Adipose tissue (tissue), 3 donors: Measurements from ENCODE around the gene CITED1. TPM values are rescaled to one million over a fixed set of nuclear protein-coding genes. Genes with fewer than 3 reads are reported as not detected.

Experiments
- H3K27ac ChIP-seq: one replicate; pipeline ENCODE4 v1.5.1; 2013; ENCODE audit warnings: low read depth, low read length
- WGBS, 3 donors: extraction: QIAGEN DNeasy Blood & Tissue Kit; methylation state at CpG; one replicate each; pipeline ENCODE4 v1.1.7; 2013; 5-methylcytosine and 5-hydroxymethylcytosine counted together
- polyA plus RNA-seq, 3 donors: library from polyadenylated mRNA; stranded (reverse); fragments of 200-250 nt; gene quantifications; one replicate each; pipeline ENCODE4 v1.2.3, GENCODE V29; 2013
- donor health status: healthy with polysubstance abuse.
- donor health status: Bipolar disorder and iron deficiency.
- donor health status: healthy.

The CITED1 gene
- polyA plus RNA-seq, 3 donors = 1.4 to 7.8 (median 5.6) TPM

DNA sequence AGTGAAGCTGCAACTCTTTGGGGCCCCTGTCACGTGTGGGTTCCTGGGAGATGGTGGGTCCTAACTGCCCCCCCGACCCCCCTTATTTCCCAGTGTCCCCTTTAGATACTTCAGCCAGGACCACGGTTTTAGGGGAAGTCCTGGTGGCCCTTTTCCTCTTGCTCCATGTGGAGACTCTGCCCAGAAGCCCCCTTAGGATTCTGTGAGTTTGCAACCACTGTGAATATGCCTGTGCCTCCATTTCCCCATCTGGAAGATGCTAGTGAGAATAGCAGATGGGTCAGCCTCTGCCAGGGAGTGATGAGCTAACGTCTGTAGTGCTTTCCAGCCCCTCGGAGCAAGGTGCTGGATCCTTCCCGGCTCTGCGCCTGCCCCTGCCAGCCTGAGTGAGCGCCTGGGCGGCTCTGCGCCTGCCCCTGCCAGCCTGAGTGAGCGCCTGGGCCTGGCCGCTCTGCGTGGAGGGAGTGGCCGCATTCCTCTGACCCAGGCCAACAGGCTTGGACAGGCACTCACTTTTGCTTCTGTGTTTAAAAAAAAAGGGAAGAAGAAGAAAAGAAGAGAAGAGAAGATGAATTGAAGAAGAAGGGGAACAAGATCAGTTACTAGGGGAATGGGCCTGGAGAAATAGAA, 6.7 kb upstream of the CITED1 start:
- no peak overlapping the region for H3K27ac ChIP-seq
- WGBS, 3 donors = 56 to 87% (median 82%) methylated on average over 14 of the region's 14 CpGs

DNA sequence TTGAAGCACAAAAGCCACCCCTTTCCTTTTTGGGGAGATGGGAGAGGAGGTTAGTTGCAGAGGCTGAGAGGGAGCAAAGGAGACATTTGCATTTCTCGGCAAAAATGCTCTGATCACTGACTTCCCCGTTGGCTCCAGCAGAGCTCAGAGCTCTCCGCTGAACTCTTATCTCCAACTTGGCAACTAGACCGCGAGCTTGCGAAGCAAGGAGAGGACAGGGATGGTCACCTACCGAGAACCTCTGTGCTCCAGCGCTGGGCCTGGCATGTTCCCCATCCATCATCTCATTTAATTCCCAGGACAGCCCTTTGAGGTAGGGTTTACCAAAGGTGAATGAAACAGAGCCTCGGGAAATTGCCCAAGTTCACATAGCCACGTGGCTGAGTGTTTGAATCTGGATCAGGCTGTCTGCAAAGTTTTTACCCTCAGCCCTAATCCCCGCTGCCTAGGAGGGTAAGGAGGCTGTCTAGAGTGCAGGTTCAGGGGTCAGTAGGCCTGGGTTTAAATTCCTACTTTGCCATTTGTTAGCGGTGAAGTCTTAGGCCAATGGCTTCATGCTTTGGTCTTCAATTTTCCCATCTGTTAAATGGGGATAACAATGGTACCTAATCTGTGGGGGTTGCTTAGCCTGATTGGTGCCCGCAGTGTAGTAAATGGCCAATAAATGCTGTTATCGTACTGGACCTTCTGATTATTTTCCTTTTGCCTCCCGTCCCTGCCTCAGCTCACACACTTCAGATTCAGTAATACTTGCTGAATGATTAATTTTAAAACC, 3.8 kb upstream of the CITED1 start:
- WGBS, 3 donors = 27 to 29% (median 28%) methylated on average over 15 of the region's 15 CpGs
- H3K27ac ChIP-seq = no peak overlapping the region

DNA sequence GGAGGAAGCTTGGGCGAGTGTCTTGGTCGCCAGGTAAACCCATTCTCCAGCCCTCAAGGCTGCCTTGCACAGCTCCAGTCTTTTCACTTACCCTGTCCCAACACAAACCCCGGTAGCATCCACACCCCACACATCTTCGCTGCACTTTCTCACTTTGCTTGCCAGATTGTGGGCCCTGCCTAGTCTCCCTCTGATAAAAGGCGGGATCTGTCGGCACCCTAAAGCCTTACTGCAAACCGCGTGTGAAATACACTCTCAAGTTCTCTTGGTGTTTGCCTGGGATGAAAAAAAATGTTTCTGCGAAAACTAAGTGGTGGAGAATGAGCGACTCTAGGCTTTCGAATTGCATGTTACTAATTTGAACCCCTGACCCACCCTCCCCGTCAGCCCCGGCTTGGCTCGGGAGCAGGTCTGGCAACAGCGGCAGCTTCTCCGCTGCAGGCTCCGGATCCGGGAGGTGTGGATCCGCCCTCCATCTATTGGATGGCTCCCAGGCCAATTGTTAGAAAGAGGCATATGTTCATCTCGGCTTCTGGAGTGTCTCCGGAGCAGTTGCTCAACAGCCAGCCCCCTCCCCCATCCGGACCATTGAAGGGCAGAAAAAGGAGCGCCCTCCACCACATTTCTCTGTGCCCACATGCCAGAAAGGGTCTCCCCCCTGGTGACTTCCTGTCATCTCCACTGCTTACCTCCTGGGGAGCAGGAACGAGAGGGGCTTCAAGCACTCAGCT, 3.0 kb upstream of the CITED1 start:
- 2 to 10% (median 2%) methylated on average over 23 to 24 of the region's 24 CpGs for WGBS, 3 donors
- no peak overlapping the region for H3K27ac ChIP-seq

DNA sequence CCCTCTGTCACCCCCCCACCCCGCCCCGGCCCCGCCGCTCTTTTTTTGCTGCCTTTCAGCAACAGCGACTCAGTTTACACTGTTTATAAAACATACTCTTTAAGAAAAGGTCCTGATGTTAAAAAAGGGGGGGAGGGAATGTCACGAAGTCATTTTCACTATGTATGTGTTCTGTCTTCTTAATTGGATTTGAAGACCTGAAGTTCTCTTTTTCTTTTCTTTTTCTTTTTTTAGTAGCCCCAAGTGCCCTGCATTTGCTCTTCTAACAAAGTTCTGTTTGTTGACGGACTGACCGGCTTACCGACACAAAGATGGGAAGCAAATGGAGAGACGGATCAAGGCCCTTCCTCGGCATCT, 2.5 kb upstream of the CITED1 start:
- WGBS, 3 donors = 8 to 16% (median 11%) methylated on average over 11 of the region's 11 CpGs
- H3K27ac ChIP-seq = no peak overlapping the region

DNA sequence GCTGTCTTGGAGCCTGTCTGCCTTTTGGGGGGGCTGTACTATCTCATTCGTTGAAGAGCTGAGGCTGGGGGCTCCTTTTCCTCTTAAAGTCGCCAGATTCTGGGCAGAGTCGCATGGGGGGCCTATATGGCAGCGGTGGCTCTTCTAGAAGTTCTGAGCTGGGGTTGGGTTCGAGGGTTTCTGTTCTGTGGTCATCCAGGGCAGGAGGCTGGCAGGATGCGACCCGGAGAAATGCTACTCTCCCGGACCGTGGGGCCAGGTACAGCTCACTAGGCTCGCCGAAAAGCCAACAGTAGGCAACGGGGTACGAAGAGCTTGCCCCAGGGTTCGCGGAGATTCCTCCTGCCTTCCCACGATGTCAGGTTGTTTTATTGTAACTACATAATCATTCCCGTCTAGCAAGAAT, 1.9 kb upstream of the CITED1 start:
- 3 to 20% (median 6%) methylated on average over 15 to 17 of the region's 17 CpGs for WGBS, 3 donors
- H3K27ac ChIP-seq = no peak overlapping the region

DNA sequence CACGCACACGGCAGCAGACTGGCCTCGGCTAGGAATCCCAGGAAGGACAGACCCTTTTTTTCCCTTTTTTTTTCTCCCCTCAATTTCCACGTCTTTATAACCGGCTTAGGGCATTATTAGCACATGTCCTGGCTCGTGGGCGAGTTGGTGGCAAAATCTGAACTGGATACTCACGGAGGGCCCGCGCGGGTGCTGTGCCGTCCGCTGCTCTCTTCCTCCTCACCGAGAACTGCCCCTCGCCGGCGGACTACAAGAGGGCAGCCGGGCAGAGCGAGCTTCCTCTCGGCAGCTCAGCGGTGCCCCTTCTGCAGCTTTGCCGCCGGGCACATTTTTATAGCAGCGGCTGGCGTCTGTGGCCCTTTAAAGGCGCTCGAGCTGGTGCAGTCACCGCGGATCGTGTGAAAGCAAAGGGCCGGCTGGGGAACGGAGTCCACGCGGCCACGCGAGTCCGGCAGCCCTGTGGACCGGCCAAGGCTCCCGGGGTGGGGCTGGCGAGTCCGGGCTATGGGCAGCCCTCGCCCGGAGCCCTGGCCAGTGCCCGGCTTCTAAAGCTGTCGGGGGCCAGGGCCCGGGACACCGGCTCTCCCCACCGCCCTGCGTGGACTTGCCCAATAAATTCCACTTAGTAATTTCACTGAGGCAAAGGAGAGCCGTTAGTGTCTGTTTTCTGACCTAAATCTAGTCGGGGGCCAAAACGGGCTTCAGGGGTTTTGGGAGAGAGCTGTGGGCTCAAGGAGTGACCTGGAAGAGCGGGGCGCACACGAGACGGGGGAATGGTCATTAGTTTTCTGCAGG, 1.3 kb upstream of the CITED1 start:
- 1 to 10% (median 3%) methylated on average over 38 to 56 of the region's 56 CpGs for WGBS, 3 donors
- no peak overlapping the region for H3K27ac ChIP-seq

DNA sequence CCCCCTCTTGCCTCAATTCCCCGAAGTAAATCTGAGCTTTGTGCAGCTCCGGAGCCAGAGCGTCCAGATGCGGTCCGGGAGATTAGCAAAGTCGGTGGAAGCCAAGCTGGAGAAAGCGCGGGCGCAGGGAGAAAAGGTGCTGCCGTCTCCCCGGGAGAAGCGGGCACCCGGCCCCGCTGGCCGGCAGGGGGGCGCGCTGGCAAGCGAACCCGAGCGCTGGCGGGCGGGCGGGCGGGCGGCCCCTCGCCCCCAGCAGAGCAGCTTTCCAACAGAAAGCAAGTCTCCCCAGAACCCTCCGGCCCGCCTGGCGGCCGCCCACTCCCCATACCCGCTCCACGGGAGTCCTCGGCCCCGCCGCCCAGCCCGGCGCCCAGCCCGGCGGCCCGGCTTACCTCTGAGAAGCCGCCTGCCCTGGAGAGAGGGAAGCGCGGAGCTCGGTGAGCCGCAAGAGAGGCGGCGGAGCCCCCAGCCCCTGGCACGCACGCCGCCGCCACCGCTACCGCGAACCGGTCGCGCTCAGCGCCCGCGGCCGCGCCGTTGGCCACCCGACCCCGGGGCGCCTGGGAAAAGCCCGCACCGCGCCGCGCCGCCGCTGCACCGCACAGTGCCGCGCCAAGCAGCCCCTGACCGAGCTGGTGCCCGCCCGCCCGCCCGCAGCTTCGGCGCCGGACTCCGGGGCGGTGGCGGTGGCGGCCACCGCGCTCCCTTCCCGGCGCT, 529 bp upstream of the CITED1 start:
- H3K27ac ChIP-seq = no peak overlapping the region
- WGBS, 3 donors = 0 to 3% (median 1%) methylated on average over 1 to 78 of the region's 92 CpGs

DNA sequence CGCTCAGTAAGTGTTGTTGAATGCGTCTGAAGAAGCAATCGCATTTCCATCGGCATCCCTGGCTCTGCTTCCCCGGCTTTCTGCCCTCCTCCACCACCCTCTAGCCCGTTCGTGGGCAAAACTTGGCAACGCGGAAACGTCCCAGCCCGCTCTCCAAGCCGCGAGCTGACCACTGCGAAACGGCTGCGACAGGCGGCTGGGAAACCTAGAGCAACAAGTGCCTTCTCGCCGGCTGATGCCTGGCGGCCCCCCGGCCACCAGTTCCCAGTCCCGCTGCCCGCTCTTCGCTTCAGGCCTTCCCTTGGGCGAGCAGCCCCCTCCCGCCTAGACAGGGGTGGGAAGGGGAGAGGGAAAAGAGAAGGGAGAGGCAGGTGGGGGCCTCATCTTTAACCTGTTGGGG, 837 bp downstream of the CITED1 start:
- WGBS, 3 donors = 1 to 9% (median 2%) methylated on average over 24 to 26 of the region's 26 CpGs
- H3K27ac ChIP-seq = no peak overlapping the region

DNA sequence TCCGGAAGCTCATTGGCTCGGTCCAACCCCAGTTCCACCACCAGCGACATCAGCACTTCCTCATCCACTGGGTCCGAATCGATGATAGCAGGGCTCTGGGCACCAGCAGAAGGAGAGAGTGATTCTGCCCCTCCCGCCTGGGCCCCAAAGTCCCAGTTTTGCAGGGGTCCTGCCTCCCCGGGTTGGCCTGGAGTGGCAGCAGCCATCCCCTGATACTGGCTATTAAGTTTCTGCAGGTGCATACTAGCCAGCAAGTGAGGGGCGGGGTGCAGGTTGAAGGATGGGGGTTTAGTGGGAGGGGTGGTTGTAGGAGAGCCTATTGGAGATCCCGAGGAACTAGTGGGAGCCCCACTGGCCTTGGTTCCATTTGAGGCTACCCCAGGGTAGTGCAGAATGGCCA, 3.9 kb downstream of the CITED1 start:
- 83 to 94% (median 89%) methylated on average over 8 to 9 of the region's 9 CpGs for WGBS, 3 donors
- H3K27ac ChIP-seq = no peak overlapping the region

DNA sequence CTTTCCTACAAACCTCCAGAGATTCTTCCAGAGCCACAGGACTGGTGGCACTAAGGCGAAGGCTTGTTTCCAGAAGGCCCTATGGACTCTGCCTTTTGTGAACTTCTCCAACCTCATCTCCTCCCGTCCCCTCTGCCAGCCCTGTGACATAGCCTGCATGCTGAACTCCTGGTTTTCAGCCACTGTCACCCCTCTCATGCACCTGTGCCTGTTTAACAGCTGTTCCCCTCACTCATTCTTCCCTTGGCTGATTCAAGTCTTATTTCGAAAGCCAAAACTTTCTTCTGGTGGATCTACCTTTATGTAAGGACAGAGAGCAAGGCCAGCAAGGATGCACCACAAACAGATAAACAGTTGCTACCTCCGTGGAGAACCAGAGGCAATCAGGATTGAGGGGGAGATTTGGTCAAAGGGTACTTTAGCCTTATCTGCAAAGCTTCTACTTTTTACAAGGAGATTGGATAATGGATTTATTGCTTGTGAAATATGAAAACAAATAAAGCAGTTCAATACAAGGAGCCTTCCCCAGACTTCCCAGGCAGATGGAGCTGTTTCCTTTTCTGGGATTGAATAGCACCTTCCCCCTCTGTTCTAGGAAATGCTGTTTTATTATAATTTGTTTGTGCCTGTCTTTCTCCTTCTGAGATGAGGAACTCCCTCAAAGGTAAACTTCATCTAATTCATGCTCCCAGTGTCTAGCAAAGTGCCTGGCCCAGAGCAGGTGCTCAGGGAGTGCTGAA, 5.7 kb downstream of the CITED1 start:
- 76 to 88% (median 81%) methylated on average over 4 of the region's 4 CpGs for WGBS, 3 donors
- H3K27ac ChIP-seq = no peak overlapping the region

DNA sequence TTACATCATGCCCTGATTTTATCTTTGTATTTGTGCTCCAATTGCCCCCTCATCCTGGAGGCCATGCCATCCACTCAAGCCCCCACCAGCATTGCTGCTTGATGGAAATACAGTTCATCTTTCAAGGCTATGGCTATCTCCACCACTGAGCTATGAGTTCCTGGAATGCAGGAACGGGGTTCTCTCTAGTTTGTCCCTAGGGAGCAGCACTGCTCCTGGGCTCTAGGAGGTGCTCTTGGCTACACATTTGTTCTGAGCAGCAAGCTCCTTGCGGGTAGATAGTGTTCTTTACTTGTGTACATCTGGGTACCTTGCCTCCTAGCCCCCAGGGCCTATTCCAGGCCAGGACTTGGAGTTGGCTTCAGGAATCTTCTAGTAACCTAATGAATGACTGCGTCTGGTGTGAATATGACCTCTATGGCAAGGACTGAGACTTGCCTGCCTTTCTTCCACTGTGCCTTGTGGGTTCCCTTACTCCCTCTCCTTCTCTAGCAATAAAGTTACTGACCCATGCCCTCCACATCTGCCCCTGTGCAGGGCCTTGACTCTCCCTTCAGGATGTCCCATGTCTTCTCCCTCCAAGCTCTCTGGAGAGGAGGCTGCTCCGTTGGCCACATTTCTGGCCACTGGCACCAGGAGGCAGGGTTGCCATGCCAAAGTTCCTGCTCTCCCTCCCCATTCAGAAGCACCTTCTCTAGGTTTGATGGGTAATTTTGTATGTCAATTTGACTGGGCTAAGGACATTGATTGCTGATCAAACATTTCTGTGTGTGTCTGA, 7.6 kb downstream of the CITED1 start:
- no peak overlapping the region for H3K27ac ChIP-seq
- 26 to 42% (median 33%) methylated on average over 4 of the region's 4 CpGs for WGBS, 3 donors

DNA sequence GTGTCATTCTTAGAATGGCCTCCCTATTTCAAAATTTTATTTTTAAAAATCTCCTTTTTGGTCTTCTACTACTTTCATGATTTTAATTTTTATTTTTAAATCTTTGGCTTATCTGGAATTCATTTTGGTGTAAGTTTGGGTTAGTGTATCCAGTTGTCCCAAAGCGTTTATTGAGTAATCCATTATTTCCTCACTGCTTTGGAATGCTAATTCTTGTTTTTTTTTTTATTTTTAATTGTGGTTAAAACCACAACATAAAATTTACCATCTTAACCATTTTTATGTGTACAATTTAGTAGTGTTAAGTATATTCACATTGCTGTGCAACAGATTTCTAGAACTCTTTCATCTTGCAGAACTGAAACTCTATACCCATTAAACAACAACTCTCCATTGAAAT, 8.7 kb downstream of the CITED1 start:
- WGBS, 3 donors = 50 to 81% (median 54%) methylated on average over 1 of the region's 1 CpG

DNA sequence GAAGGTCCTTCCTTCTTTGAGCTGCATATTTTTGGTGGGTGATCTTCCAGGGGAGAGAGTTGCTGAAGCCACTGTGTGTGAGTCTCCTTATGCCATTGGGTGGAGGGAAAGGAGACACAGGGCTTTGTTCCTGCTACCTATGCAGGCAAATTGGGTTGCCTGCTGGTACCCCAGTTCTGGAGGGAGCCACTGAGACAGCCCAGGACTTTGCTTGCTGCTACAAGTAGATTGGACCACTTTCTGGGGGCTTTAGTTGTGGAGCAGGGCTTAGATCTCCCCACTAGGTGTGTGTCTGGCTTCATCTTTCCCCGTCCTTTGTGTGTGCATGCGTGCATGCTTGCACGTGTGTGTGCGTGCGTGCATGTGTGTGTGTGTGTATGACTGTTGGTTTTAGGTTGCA, 10.0 kb downstream of the CITED1 start:
- H3K27ac ChIP-seq = no peak overlapping the region
- WGBS, 3 donors = 89 to 94% (median 89%) methylated on average over 5 of the region's 5 CpGs

More for the DNA sequence above, 8.7 kb downstream of the CITED1 start:
- H3K27ac ChIP-seq = no peak overlapping the region

DNA sequence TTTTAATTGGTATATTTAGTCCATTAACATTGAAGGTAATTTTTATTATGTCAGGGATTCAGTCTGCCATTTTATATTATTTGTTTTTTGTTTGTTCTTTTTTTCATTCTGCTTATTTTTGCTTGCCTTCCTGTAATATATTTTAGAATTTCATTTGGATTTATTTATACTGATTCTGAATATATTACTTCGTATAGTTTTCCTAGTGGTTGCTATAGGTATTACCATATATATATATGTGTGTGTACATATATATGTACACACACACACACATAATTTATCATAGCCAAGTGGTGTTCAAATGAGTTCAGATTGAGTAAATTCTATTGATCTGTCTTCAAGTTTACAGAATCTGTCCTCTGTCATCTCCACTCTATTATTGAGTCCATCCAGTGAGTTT, 11.2 kb downstream of the CITED1 start:
- no peak overlapping the region for H3K27ac ChIP-seq
- WGBS, 3 donors = 29 to 66% (median 41%) methylated on average over 1 of the region's 1 CpG

DNA sequence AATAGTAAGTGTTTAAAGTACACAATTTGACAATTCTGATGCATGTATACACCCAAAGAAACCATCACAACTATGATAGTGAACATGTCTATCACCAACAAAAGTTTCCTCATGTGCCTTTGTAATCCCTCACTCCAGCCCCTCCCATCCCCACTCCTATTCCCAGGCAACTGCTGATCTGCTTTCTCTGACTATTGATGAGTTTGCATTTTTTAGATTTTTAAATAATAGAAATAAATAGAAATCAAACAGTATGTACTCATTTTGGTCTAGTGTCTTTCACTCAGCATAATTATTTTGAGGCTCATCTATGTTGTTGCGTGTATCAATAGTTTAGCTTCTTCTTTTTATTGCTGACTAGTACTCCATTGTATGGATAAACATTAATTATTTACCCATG, 23.4 kb downstream of the CITED1 start:
- WGBS, 3 donors = 95 to 98% (median 96%) methylated on average over 1 of the region's 1 CpG
- H3K27ac ChIP-seq = no peak overlapping the region

DNA sequence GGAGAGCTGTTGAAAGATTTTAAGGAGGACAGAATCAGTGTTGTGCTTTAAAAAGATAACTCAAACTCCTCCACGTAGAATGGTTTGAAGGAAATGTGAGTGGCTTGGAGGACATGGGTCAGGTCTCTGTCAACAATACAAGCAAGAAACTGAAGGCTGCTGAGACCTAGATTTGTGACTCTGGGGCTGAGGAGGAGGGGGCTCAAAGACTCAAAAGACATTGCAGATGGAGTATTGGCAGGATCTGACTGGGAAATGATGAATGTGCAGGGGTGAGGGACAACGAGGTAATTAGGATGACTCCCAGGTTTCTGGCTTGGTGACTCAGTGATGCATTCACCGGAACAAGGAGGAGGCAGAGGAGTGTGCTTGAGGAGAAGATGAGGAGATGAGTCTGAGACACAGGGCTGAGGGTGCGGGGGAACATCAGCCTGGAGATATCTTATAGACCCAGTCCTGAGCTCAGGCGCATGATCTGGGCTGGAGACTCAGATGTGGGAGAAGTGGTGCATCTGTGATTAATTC, 25.3 kb downstream of the CITED1 start:
- WGBS, 3 donors = 66 to 72% (median 67%) methylated on average over 5 of the region's 5 CpGs
- no peak overlapping the region for H3K27ac ChIP-seq
